CD4-positive, alpha-beta T cell treated with Interleukin-10 for 1 hour (primary cell): ENCODE measurements around the gene SRRD.
A peak's percentile ranks its signal among the peaks of the same experiment; 100 is the strongest.

Experiments used
- DNase-seq: peaks from one replicate; pipeline ENCODE4 v3.0.0-alpha.2; 2020

SRRD gene

DNA sequence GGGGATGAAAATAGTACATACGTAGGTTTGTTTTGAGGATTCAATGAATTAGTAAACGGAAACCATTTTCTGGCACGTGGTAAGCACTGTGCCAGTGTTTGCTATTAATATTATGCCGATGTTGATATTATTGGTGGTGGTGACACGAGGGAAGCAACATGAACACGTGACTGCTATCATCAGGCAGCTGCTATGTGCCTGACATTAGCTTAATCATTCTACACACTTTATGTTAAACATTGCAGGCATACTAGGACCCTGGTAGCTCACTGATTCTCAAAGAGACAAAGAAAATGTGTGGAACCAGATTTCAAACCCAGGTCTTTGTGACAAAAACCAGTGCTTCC is 656 bp downstream of the SRRD start:
- peak; percentile 53 for DNase-seq

DNA sequence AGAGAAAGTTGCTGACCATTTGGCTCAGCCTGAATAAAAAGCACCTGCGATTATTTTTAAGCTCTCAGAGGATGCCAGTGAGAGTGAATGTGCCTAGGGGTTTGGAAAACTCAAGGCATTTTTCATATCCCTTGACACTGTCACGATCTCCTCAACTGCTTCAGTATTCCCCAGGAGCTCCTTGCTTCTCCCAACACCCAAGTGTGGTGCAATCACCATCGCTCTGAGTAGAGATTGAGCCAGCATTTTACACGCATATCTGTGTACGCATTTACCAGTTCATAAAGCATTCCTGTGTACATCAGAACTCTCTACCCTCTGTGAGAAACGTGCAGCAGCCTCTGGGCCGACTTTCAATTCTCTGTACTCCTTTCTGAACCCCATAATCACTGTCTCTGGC is 1.3 kb downstream of the SRRD start:
- DNase-seq, result no peak

DNA sequence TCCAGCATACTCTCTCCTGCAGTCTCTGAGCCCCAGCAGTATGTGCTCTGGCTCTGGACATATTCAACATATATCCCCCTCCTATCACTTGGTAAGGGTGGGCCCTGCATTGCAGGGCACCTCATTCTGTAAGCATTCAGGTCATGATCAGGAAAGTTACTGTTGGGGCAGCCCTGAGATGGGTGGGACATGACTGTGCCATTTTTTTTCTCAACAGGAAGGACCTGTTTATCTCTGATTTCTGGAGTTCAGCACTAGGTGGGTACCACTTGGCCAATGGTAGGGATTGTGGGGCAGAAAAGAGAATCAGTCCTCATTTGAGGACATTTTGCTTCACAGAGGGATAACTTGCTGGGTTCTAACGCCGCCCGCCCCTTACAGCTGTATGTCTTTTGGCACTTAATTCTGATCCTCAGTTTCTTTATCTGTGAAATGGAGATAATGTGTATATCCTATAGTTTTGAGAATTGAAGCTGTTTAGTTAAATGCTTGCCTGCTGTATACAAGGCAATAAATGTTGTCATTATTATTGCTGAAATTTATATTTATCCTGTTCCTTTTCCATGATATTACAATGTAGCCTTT is 2.2 kb downstream of the SRRD start:
- no peak for DNase-seq

DNA sequence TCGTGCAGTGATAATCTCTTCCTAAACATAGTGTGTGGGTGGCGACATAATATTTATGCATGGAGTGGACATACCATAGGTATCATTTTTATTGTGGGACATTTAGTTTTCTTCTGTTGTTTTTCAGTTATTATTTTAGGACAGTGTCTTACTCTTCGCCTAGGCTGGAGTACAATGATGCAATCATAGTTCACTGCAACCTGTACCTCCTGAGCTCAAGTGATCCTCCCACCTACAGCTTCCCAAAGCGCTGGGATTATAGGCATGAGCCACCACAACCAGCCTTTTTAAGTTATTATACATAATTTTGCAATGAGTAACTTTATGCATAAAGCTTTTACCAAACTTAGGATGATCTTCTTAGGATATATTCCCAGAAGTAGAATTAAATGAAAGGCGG is 2.7 kb downstream of the SRRD start:
- no peak for DNase-seq

DNA sequence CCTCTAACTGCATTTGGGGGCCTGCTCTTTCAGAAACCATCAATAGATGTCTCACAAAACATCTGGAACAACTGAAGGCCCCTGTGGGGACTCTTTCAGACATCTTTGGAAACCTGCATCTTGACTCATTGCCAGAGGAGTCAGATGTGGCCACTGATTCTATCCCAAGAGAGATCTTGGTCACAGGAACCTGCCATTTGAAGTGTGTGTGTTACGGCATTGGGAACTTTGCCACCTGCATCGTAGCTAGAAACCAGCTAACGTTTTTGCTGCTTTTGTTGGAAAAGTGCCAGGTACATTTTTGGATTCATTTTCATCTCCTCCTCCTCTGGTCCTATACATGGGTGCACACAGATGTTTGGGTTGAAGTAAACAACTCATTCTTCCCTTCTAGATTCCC is 4.3 kb downstream of the SRRD start:
- DNase-seq, result no peak

DNA sequence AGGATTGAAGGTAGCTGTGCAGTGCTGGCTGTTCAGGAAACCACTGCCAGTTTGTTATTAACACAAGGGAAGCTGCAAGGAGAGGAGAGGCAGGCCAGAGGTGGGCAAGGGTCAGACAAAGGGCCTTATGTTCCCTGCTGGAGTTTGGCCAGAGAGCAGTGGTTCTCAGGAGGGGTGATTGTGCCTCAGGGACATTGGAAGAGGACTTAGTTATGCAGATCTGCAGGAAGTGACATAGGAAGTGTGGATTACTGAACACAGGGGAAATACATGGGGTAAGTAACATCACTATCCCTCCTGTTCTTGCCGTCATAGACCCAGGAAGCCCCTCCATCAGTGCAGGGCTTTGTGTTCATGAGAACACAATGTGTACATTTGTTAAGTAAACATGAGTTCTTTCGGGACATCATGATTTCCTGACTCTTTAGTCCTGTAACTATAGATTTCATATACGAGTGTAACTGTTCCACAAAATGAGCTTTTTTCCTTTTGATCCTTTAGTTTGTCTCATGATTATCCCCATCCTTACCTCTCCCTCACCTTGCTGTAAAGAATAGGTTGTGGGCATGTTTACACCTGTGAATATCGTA is 5.9 kb downstream of the SRRD start:
- DNase-seq, result no peak

- no peak for DNase-seq
Observed at GRCh38 chr22:26492220-26492619, 8.5 kb downstream of the SRRD start.

DNA sequence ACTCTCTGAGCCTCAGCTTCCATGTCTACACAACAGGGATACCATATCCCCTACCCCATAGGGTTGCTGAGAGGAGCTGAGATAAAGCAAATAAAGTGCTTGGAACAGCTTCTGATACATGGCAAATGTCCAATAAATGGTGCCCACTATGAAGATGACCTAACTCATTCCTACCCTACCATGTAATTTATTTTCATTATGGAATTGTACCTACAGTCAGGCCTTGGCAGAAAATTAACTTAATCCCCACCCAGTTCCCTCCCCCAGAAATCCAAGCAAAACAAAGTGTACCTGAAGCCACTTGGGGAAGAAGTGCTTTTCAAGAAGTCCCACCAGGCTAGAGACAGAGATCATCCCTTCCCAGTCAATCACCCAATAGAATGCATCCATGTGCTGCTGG is 10.8 kb downstream of the SRRD start:
- no peak for DNase-seq

DNA sequence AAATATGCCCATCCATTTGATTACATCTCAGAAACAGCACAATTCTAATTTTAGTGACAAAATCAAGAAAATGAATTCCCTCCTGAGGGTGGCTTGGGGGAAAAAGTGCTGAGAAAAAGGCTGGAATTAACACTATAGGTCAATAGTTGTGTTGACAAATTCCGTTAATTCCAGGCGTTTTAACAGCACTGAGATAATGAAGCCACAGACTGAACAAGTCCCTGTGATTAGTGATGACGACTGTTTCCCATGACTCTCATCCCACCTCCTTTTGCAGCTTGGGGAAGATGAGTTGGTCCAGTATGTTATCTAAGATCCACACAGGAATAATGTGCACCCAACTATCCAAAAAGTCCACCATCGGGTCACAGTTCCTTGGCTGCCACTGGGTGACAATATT is 12.8 kb downstream of the SRRD start:
- DNase-seq, result no peak

DNA sequence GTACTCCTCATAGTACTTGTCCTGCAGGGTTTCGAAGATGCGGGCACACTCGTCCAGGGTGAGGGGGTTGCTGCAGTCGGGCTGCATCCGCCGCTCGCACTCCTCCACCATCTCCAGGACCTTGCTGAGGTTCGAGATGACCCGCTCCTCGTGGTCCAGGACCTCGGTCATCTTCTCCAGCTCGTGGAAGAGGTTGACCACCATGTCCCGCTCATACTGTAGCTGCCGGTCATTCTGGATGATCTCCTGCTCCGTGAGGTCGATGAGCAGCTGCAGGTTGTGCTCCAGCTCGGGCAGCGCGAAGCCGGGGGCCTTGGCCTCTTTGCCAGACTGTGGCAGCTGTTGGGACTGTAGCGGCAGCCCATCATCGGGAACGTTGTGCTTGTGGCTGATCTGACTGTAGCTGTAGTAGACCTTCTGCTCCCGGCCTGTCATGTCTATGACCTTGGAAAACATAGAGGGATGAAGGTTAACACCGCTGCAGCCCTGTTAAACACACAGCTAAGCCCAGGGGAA is 15.6 kb downstream of the SRRD start:
- no peak for DNase-seq

DNA sequence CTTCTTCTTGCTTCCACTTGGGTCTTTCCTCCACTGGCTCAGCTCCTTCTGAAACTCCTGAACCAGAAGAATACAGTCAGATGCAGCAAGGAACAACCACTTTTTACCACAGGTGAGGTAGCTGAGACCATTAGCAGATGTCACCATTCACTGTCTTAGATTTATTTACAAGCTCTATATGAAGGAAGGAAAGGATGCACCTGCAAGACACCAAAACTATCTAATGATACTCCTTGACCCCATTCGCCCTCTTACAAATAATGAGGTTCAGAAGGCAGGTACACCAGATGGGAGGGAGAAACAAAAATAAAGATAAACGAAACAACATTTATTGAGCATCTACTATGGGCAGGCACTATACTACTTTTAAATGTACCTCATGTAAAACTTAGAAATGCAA is 18.3 kb downstream of the SRRD start:
- DNase-seq, result no peak

GRCh38 chr22:26502688-26503561 is 19.2 kb downstream of the SRRD start:
- DNase-seq, result peak; percentile 80

DNA sequence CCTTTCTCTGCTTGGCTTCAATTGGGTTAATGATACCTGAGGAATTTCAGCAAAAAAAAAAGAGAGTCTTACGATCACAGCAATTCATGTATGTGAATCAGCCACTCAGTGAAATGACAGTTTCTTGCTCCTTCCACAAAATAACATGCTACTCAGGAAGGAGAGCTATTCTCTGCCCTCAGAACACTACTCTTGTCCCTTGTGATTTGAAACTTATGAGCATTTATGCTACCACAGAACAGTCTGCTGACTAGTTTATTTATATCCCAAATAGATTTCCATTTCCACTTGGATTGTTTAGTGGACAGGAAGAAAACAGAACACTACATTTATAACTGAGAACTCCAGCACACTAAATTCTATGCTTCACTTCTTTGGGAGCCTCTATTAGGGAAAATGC is 20.1 kb downstream of the SRRD start:
- no peak for DNase-seq

DNA sequence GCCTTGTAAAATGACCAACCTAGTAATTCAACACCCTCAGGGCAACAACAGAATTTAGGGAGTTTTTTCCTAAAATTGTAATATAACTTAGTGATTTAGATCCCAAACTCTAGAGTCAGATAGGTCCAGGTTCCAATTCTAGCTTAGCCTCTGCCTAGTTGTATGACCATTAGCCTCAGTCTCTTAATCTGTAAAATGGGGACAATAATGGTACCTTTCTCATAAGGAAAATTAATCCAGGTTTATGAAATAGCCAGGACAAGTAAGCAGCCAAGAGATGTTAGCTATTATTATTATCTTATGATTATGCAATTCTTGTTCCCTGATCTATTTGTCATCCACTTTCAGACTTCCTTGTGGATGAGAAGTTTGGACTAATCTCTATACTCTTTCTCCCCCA is 24.5 kb downstream of the SRRD start:
- DNase-seq, result no peak

DNA sequence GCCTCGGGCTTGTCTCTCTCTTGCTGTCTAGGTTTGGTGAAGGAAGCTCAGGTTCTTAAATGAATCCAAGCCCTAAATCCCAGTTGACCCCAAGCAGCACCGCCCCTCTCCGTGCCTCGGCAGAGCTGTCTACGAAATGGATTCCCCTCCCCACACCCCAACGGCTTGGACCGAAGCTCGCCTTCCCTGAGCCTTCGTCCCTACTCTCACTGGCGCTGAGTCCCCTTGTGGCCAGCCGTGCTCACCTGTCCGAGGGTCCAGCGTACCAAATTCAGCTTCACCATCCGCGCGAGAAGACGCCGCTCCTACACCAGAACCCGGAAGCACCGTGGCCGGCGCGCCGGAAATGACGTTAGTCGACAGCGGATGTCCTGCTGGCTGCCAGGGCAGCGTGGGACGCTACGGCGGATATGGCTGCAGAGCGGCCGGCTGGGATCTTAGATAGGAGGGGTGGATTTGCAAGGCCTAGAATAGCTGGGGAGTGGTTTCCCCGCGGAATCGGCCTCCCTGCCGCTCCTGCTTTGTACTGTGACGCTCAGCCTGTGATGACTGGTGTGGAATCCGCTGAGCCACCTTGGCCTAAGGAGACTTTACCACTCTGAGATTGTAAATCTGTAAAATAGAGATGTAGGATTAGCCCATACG is 28.6 kb downstream of the SRRD start, which contains the start of gene TFIP11:
Gene TFIP11 (minus strand): TSS at position 325 of the 645 bp plus-strand sequence. CDS start 2,201 bp downstream, outside the sequence.
- peak; percentile 89 for DNase-seq

DNA sequence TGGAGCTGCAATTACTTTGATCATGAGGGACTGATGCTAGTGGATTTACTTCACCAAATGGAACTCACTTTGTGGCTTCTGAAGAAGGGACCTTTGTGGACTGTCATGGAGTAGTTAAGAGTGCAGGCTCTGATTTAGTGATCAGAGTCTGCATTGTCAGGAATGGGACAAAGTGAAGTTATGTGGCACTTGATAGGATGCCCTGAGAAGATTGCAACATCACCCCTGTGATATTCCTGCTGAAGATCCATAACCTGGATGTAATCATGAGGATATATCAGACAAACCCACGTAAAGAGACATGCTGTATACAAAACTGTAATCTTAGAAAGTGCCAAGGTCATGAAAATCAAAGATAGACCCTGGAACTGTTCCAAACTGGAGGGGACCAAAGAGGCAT is 30.2 kb downstream of the SRRD start:
- no peak for DNase-seq

DNA sequence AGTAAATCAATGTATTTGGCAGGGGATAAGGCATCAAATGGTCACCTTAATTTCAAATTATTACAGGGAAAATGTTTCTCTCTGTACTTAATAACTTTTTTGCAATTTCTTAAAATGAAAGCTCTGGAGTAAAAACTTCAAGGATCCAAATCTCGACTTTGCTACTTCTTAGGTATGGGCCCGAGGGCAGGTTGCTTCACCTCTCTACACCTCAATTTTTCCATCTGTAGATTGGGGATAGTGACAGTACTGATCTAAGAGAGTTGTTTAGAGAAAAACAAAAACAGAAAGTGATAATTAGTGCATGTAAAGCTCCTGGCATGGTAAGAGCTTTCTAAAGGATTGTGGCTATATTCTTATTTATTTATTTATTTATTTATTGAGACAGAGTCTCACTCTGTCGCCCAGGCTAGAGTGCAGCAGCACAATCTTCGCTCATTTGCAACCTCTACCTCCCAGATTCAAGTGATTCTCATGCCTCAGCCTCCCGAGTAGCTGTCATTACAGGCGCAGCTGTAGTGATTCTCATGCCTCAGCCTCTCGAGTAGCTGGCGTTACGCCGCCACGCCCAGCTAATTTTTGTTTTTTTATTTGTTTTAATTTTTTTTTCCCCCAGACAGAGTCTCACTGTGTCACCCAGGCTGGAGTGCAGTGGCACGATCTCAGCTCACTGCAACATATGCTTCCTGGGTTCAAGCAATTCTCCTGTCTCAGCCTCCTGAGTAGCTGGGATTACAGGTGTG is 30.9 kb downstream of the SRRD start:
- DNase-seq, result no peak

- DNase-seq, result no peak
Observed at GRCh38 chr22:26515931-26516330, 32.3 kb downstream of the SRRD start.

DNA sequence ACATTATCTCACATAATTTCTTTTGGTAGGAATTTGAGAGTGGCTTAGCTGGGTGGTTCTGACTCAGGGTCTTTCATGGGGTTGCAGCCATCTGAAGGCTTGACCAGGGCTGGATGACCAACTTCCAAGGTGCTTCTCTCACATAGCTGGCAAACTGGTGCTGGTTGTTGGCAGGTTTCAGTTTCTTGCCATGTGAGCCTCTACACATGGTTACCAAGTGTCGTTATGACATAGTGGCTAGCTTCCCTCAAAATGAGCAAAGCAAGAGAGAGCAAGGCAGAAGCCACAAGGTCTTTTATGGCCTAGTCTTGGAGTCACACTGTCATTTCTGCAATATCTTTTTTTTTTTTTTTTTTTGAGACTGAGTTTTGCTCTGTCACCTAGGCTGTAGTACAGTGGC is 32.8 kb downstream of the SRRD start:
- no peak for DNase-seq

- no peak for DNase-seq
Observed at GRCh38 chr22:26517429-26517828, 33.8 kb downstream of the SRRD start.

DNA sequence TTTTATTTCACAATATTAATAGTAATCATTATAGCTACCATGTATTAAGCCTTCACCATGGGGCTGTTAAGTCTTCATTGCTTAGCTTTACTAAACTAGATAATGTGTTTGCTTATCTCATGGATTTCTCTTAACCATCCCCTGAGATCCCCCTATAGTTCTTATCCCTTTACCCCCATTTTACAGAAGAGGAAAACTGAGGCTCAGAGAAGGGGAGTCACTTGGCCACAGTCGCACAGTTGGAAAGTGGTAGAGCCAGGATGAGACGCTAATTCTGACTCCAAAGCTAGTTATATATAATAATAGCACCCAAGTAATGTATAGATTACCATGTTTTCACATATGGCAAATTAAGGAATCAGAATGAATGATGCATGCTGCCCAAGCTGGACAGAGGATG is 38.3 kb downstream of the SRRD start:
- DNase-seq, result no peak

GRCh38 chr22:26522592-26522991 is 38.9 kb downstream of the SRRD start:
- no peak for DNase-seq

DNA sequence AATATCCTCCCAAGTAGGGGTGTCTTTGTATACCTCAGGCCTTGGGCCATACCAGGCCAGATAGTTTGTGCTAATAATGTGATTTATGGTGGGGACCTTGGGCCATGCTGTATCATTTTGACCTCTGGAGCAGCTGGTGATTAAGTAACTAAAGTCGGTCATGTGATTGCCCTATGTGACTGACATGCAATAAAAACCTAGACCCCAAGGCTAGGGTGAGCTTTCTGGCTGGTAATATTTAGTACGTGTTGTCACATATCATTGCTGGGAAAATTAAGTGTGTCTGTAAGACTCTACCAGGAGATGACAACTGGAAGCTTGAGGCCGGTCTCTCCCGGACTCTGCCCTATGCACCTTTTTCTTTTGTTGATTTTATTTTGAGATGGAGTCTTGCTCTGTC is 41.2 kb downstream of the SRRD start:
- DNase-seq, result no peak
